Neural cell (in vitro differentiated cells): ENCODE results near the gene MDFIC2. TPM values are rescaled to one million over a fixed set of nuclear protein-coding genes. Genes with fewer than 3 reads are reported as not detected.

Source experiments
- H2AFZ ChIP-seq: fragments of 200-600, 300-800 bp; sonication (generic), shearing (Covaris generic); 2 replicates; pipeline ENCODE4 v1.6.0; 2014; ENCODE audit warnings: low read depth, mild to moderate bottlenecking, antibody characterized with exemption, low read length, moderate library complexity
- H3F3A ChIP-seq: fragments of 200-600 bp; shearing (Covaris generic); 2 replicates; pipeline ENCODE4 v1.6.1; 2016; ENCODE audit warnings: mild to moderate bottlenecking, moderate library complexity, mixed read lengths, antibody characterized with exemption, low read length; ENCODE audit not compliant: insufficient read depth, poor library complexity, severe bottlenecking
- H3K27ac ChIP-seq: fragments of 200-600, 300-800 bp; sonication (generic), shearing (Covaris generic); 2 replicates; pipeline ENCODE4 v1.5.1; 2014; ENCODE audit warnings: mild to moderate bottlenecking, low read length, moderate library complexity
- H3K27me3 ChIP-seq: fragments of 300-800, 200-600 bp; sonication (generic), shearing (Covaris generic); 2 replicates; pipeline ENCODE4 v1.6.0; 2014; ENCODE audit warnings: mild to moderate bottlenecking, low read depth, low read length, moderate library complexity; ENCODE audit not compliant: insufficient read depth
- H3K36me3 ChIP-seq: fragments of 300-800, 200-600 bp; sonication (generic), shearing (Covaris generic); 2 replicates; pipeline ENCODE4 v1.5.1; 2014; ENCODE audit warnings: mild to moderate bottlenecking, antibody characterized with exemption, low read length, moderate library complexity; ENCODE audit not compliant: insufficient read depth
- H3K4me2 ChIP-seq: fragments of 300-800, 200-600 bp; sonication (generic), shearing (Covaris generic); 2 replicates; pipeline ENCODE4 v1.6.0; 2014; ENCODE audit warnings: mild to moderate bottlenecking, low read length
- H3K4me3 ChIP-seq: fragments of 300-800, 200-600 bp; sonication (generic), shearing (Covaris generic); 2 replicates; pipeline ENCODE4 v1.5.1; 2014; ENCODE audit warnings: mild to moderate bottlenecking, low read length, moderate library complexity
- H3K79me2 ChIP-seq: fragments of 200-600 bp; shearing (Covaris generic); replicated peaks from 2 replicates; pipeline ENCODE4 v1.6.0; 2014; ENCODE audit warnings: mild to moderate bottlenecking, low read length, moderate library complexity; ENCODE audit not compliant: insufficient read depth
- H3K9ac ChIP-seq: fragments of 300-800, 200-600 bp; sonication (generic), shearing (Covaris generic); 2 replicates; pipeline ENCODE4 v1.6.1; 2016; ENCODE audit warnings: mild to moderate bottlenecking, low read length, mixed read lengths
- H3K9me2 ChIP-seq: fragments of 200-600 bp; shearing (Covaris generic); 2 replicates; pipeline ENCODE4 v1.6.1; 2016; ENCODE audit warnings: mild to moderate bottlenecking, low read length, mixed read lengths; ENCODE audit not compliant: insufficient read depth
- H3K9me3 ChIP-seq: fragments of 200-600, 300-800 bp; sonication (generic), shearing (Covaris generic); 2 replicates; pipeline ENCODE4 v1.6.1; 2016; ENCODE audit warnings: mild to moderate bottlenecking, mixed run types, low read length, moderate library complexity, mixed read lengths
- H4K20me1 ChIP-seq: fragments of 200-600 bp; shearing (Covaris generic); 2 replicates; pipeline ENCODE4 v1.6.1; 2016; ENCODE audit warnings: mild to moderate bottlenecking, mixed run types; ENCODE audit not compliant: insufficient read depth
- EP300 ChIP-seq: fragments of 450-650 bp; conservative IDR thresholded peaks from 2 replicates; pipeline ENCODE4 v1.6.1; 2014; ENCODE audit warnings: antibody characterized with exemption, mild to moderate bottlenecking, moderate library complexity; ENCODE audit not compliant: poor library complexity, severe bottlenecking
- EZH2 ChIP-seq: fragments of 200-600, 300-800 bp; shearing (Covaris generic), sonication (generic); IDR thresholded peaks from 2 replicates; pipeline ENCODE4 v1.6.1; 2014; ENCODE audit warnings: antibody characterized with exemption, low read length, borderline replicate concordance, mild to moderate bottlenecking; ENCODE audit not compliant: insufficient read depth, poor library complexity, severe bottlenecking
- MXI1 ChIP-seq: fragments of 450-650 bp; conservative IDR thresholded peaks from 2 replicates; pipeline ENCODE4 v1.6.1; 2014; ENCODE audit warnings: antibody characterized with exemption, mild to moderate bottlenecking; ENCODE audit not compliant: poor library complexity, severe bottlenecking
- POLR2AphosphoS5 ChIP-seq: IDR thresholded peaks from 2 replicates; pipeline ENCODE4 v1.6.1; 2012
- RAD21 ChIP-seq: fragments of 450-650 bp; conservative IDR thresholded peaks from 2 replicates; pipeline ENCODE4 v1.6.1; 2014; ENCODE audit warnings: antibody characterized with exemption, mild to moderate bottlenecking, moderate library complexity
- SMC3 ChIP-seq: fragments of 450-650 bp; conservative IDR thresholded peaks from 2 replicates; pipeline ENCODE4 v1.6.1; 2014; ENCODE audit warnings: antibody characterized with exemption, mild to moderate bottlenecking, moderate library complexity; ENCODE audit not compliant: poor library complexity
- TAF1 ChIP-seq: IDR thresholded peaks from 2 replicates; pipeline ENCODE4 v1.6.1; 2012; ENCODE audit warnings: low read depth
- polyA plus RNA-seq: library from polyadenylated mRNA; depleted of rRNA; stranded (reverse); fragments of >200 nt; gene quantifications from 2 replicates; pipeline ENCODE4 v1.2.3, GENCODE V29; 2014
- TF ChIP-seq, protein P1 (sequence below): fragments of 450-650 bp; IDR thresholded peaks from 2 replicates; pipeline ENCODE4 v1.5.1; 2014; ENCODE audit warnings: antibody characterized with exemption, mild to moderate bottlenecking, moderate library complexity; ENCODE audit not compliant: poor library complexity, severe bottlenecking
- TF ChIP-seq, protein P2 (sequence below): IDR thresholded peaks from 2 replicates; pipeline ENCODE4 v1.6.1; 2012; ENCODE audit warnings: borderline replicate concordance

MDFIC2 gene
- polyA plus RNA-seq, 1 donor from 2014 or later, result not detected

- Histone ChIP-seq H3K79me2 (no peaks in the 10 kb centered on the region), H3K36me3 (no peaks in the 10 kb centered on the region), H3K27ac (no peak overlapping the region), H3K4me2 (no peak overlapping the region), H3F3A (no peaks in the 10 kb centered on the region), H3K27me3 (no peaks in the 10 kb centered on the region), H4K20me1 (no peaks in the 10 kb centered on the region), H3K9ac (no peak overlapping the region), H2AFZ (no peak overlapping the region), H3K9me2 (no peaks in the 10 kb centered on the region), H3K4me3 (no peak overlapping the region), H3K9me3 (no peaks in the 10 kb centered on the region)
- no peak for TF ChIP-seq POLR2AphosphoS5
- no peak for TF ChIP-seq SMC3
- no peak for TF ChIP-seq EZH2
- TF ChIP-seq MXI1, result no peak
- TF ChIP-seq, protein P1, sequence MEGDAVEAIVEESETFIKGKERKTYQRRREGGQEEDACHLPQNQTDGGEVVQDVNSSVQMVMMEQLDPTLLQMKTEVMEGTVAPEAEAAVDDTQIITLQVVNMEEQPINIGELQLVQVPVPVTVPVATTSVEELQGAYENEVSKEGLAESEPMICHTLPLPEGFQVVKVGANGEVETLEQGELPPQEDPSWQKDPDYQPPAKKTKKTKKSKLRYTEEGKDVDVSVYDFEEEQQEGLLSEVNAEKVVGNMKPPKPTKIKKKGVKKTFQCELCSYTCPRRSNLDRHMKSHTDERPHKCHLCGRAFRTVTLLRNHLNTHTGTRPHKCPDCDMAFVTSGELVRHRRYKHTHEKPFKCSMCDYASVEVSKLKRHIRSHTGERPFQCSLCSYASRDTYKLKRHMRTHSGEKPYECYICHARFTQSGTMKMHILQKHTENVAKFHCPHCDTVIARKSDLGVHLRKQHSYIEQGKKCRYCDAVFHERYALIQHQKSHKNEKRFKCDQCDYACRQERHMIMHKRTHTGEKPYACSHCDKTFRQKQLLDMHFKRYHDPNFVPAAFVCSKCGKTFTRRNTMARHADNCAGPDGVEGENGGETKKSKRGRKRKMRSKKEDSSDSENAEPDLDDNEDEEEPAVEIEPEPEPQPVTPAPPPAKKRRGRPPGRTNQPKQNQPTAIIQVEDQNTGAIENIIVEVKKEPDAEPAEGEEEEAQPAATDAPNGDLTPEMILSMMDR, result no peak
- TF ChIP-seq, protein P2, sequence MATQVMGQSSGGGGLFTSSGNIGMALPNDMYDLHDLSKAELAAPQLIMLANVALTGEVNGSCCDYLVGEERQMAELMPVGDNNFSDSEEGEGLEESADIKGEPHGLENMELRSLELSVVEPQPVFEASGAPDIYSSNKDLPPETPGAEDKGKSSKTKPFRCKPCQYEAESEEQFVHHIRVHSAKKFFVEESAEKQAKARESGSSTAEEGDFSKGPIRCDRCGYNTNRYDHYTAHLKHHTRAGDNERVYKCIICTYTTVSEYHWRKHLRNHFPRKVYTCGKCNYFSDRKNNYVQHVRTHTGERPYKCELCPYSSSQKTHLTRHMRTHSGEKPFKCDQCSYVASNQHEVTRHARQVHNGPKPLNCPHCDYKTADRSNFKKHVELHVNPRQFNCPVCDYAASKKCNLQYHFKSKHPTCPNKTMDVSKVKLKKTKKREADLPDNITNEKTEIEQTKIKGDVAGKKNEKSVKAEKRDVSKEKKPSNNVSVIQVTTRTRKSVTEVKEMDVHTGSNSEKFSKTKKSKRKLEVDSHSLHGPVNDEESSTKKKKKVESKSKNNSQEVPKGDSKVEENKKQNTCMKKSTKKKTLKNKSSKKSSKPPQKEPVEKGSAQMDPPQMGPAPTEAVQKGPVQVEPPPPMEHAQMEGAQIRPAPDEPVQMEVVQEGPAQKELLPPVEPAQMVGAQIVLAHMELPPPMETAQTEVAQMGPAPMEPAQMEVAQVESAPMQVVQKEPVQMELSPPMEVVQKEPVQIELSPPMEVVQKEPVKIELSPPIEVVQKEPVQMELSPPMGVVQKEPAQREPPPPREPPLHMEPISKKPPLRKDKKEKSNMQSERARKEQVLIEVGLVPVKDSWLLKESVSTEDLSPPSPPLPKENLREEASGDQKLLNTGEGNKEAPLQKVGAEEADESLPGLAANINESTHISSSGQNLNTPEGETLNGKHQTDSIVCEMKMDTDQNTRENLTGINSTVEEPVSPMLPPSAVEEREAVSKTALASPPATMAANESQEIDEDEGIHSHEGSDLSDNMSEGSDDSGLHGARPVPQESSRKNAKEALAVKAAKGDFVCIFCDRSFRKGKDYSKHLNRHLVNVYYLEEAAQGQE, result no peak
- TF ChIP-seq EP300, result no peak
- TF ChIP-seq TAF1, result no peak
- no peak for TF ChIP-seq RAD21
Measured at GRCh38 chr3:70256566-70256965, 55.9 kb downstream of the MDFIC2 start.

DNA sequence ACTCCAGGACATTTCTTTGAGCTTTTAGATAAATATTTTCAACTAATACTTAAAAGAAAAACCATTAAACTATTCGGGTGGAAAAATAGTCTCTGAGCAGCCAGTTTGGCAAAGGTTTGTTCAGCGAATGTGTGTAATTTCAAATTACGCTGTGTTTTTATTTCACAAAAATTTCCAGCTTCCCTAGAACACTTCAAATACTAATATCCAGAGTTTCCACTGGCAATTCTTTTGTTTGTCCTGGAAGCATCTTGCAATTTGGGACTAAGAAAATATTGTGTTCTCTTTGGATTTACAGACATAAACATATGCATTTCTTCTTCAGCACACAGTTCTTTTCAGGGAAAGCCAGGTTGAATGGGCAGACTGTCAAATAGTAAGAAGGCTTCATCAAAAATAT lies 61.9 kb downstream of the MDFIC2 start:
- H3K36me3 ChIP-seq, result no peaks in the 10 kb centered on the region
- TF ChIP-seq EZH2, result no peak
- TF ChIP-seq TAF1, result no peak
- no peak for TF ChIP-seq MXI1
- TF ChIP-seq SMC3, result no peak
- no peak for TF ChIP-seq RAD21
- TF ChIP-seq, protein P1, result no peak
- no peak for TF ChIP-seq EP300
- no peak for TF ChIP-seq POLR2AphosphoS5
- TF ChIP-seq, protein P2, result no peak
- no peaks in the 10 kb centered on the region for H3K9me2 ChIP-seq
- H3K27ac ChIP-seq, result no peak overlapping the region
- H3K4me2 ChIP-seq, result no peak overlapping the region
- H3K9ac ChIP-seq, result no peak overlapping the region
- H4K20me1 ChIP-seq, result no peaks in the 10 kb centered on the region
- H2AFZ ChIP-seq, result no peak overlapping the region
- no peaks in the 10 kb centered on the region for H3K9me3 ChIP-seq
- H3K4me3 ChIP-seq, result no peak overlapping the region
- H3F3A ChIP-seq, result no peaks in the 10 kb centered on the region
- H3K79me2 ChIP-seq, result no peaks in the 10 kb centered on the region
- no peaks in the 10 kb centered on the region for H3K27me3 ChIP-seq
